ENCODE results near the gene UNC93B1.

DNA sequence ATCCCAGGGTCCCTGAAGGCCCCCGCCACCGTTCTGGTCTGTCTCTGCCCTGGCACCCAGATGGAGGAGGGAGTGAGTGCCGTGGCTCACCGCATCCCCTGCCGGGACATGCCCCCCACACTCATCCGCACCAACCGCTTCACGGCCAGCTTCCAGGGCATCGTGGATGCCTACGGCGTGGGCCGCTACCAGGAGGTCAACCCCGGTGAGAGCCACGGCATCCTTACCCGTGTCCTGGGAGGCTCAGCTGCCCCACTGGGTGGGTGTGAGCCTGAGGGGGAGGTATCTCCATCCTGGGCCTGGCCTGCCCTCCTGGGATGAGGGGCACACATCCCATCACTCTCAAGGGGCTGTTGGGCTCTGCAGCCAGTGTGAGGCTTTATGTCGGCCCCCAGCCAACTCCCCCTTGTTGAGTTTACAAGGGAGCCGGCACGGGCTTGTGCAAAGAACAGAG lies 41.0 kb upstream of the UNC93B1 start:
- TF ChIP-seq, protein P1, sequence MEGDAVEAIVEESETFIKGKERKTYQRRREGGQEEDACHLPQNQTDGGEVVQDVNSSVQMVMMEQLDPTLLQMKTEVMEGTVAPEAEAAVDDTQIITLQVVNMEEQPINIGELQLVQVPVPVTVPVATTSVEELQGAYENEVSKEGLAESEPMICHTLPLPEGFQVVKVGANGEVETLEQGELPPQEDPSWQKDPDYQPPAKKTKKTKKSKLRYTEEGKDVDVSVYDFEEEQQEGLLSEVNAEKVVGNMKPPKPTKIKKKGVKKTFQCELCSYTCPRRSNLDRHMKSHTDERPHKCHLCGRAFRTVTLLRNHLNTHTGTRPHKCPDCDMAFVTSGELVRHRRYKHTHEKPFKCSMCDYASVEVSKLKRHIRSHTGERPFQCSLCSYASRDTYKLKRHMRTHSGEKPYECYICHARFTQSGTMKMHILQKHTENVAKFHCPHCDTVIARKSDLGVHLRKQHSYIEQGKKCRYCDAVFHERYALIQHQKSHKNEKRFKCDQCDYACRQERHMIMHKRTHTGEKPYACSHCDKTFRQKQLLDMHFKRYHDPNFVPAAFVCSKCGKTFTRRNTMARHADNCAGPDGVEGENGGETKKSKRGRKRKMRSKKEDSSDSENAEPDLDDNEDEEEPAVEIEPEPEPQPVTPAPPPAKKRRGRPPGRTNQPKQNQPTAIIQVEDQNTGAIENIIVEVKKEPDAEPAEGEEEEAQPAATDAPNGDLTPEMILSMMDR (conservative IDR thresholded peaks at IDR 0.05; ENCODE audit: low read depth, low read length) = no peak
- no peak for TF ChIP-seq EZH2 (IDR thresholded peaks at IDR 0.05; ENCODE audit: borderline replicate concordance, low read depth, low read length, poor library complexity, severe bottlenecking)
